Measurements from ENCODE around the gene FYN. TPM values are rescaled to one million over a fixed set of nuclear protein-coding genes. Genes with fewer than 3 reads are reported as not detected.

Gene FYN
- total and polyA plus RNA-seq, 10 of the 15 experiments (the other 5 are each of a cell fraction or from before 2014, with no cell fraction given), result 51.4 to 247 (median 138) TPM

DNA sequence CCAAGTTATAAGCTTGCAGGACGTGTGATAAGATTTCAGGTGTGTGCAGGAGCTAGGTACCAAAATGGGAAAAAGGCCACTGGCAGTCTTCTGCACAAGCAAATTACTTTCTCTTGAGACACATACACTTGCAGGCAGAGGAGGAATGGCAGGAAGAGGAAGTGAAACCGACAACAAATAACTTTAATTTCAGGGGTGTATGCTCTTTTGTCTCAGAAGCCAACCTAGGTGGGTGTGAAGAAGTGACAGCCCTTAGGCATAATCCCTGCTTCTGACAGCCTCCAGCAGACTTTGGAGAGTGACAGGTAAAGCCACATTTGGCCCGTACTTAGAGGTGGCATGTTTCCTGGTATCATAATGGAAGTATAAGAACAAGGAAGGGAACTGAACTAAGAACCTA lies 148.7 kb downstream of the FYN start (continued):
- TF ChIP-seq CREB1 (IDR thresholded peaks at IDR 0.05; ENCODE audit: low read depth), result peak; percentile 39; the same call in 1 of the 2 replicates
- TF ChIP-seq TBL1XR1 (IDR thresholded peaks at IDR 0.05; ENCODE audit: low read depth, low read length), result peak; percentile 13; the same call in 1 of the 2 replicates
- TF ChIP-seq EED (IDR thresholded peaks at IDR 0.05; ENCODE audit: low read depth), result peak; percentile 90
- TF ChIP-seq CEBPB (IDR thresholded peaks at IDR 0.05; ENCODE audit: borderline replicate concordance in 1 of 2, low read depth in 2 of 2, low read length in 2 of 2), result no peak
- TF ChIP-seq PKNOX1 (IDR thresholded peaks at IDR 0.05), result peak; percentile 89
- TF ChIP-seq RELB (IDR thresholded peaks at IDR 0.05; ENCODE audit: low read depth), result peak; percentile 76
- TF ChIP-seq NR2C1 (IDR thresholded peaks at IDR 0.05), result no peak
- no peak for TF ChIP-seq ZSCAN29 (IDR thresholded peaks at IDR 0.05)
- no peak for TF ChIP-seq BCLAF1 (IDR thresholded peaks at IDR 0.05)
- peak; percentile 37 for TF ChIP-seq JUNB (IDR thresholded peaks at IDR 0.05)
- no peak for TF ChIP-seq TAF1 (IDR thresholded peaks at IDR 0.05; ENCODE audit: borderline replicate concordance, low read depth, low read length)
- 0 out of 2 replicates have a peak, but pooled peaks have one; percentile 38 for TF ChIP-seq YY1 (IDR thresholded peaks at IDR 0.05; ENCODE audit: low read depth, low read length)
- TF ChIP-seq IRF4 (IDR thresholded peaks at IDR 0.05; ENCODE audit: low read depth, low read length), result peak; percentile 96
- no peak for TF ChIP-seq RBBP5 (conservative IDR thresholded peaks at IDR 0.05)
- TF ChIP-seq ZNF687 (IDR thresholded peaks at IDR 0.05), result peak; percentile 52; the same call in 1 of the 2 replicates
- TF ChIP-seq MTA3 (IDR thresholded peaks at IDR 0.05; ENCODE audit: borderline replicate concordance, low read length), result peak; percentile 86; the same call in 1 of the 2 replicates
- TF ChIP-seq CBX5 (IDR thresholded peaks at IDR 0.05; ENCODE audit: low read depth), result peak; percentile 58; the same call in 1 of the 2 replicates
- TF ChIP-seq SMARCA5 (IDR thresholded peaks at IDR 0.05), result peak; percentile 52; the same call in 1 of the 2 replicates
